Motor neuron (in vitro differentiated cells): Measurements from ENCODE around the gene COPE. TPM values are rescaled to one million over a fixed set of nuclear protein-coding genes. Genes with fewer than 3 reads are reported as not detected.
"Not testable (repeated sequence)": the region's sequence is repeated elsewhere in the genome, so short reads cannot be mapped to it uniquely, and the experiment has no call there.

Source experiments
- ATAC-seq, 8 experiments: fragments of 200-7000 bp; cut with Tn5 transposase; replicated peaks in 6 of 8; 2 replicates each; pipeline ENCODE4 v1.8.0; 2021; ENCODE audit warnings: mild to moderate bottlenecking in 8 of 8, moderate library complexity in 8 of 8
- H3K27ac ChIP-seq, 2 donors: fragments of 250-450 bp; sonication (Bioruptor Pico); 2 replicates each; pipeline ENCODE4 v1.9.0; 2021; ENCODE audit warnings: antibody characterized with exemption in 2 of 2, mild to moderate bottlenecking in 2 of 2, moderate library complexity in 1 of 2
- H3K4me1 ChIP-seq, 2 donors: fragments of 250-450 bp; sonication (Bioruptor Pico); replicated peaks in 1 of 2; 2 replicates each; pipeline ENCODE4 v1.6.1; 2021; ENCODE audit warnings: antibody characterized with exemption in 2 of 2, mild to moderate bottlenecking in 2 of 2, moderate library complexity in 1 of 2
- H3K4me3 ChIP-seq, 5 donors: fragments of 250-450 bp; sonication (Bioruptor Pico); 2 replicates each; pipeline ENCODE4 v1.9.0; 2021; ENCODE audit warnings: antibody characterized with exemption in 5 of 5, mild to moderate bottlenecking in 5 of 5, moderate library complexity in 4 of 5
- WGBS, 10 experiments: fragments of 450-650 bp; shearing (Covaris generic); methylation state at CpG; one replicate each; pipeline ENCODE4 v1.0.0; 2022; 5-methylcytosine and 5-hydroxymethylcytosine counted together
- in situ Hi-C, 9 experiments: fragments of 400-800 bp; cut with MboI; loops; one replicate each; pipeline ENCODE4 v1.15.0; 2021; ENCODE audit warnings: low sequenced_read_pairs in 9 of 9, low pct_unique_long_range_greater_than_20kb in 2 of 9; ENCODE audit not compliant: unreplicated experiment in 9 of 9
- total RNA-seq, 8 experiments: library from RNA; unstranded; fragments of 300-600 nt; gene quantifications; 2 replicates each; pipeline versions ENCODE4 v1.2.3 to v1.2.4, GENCODE V29; 2022

The COPE gene
- total RNA-seq, result 100 to 1,000 TPM; 151 to 208 (median 173) TPM

DNA sequence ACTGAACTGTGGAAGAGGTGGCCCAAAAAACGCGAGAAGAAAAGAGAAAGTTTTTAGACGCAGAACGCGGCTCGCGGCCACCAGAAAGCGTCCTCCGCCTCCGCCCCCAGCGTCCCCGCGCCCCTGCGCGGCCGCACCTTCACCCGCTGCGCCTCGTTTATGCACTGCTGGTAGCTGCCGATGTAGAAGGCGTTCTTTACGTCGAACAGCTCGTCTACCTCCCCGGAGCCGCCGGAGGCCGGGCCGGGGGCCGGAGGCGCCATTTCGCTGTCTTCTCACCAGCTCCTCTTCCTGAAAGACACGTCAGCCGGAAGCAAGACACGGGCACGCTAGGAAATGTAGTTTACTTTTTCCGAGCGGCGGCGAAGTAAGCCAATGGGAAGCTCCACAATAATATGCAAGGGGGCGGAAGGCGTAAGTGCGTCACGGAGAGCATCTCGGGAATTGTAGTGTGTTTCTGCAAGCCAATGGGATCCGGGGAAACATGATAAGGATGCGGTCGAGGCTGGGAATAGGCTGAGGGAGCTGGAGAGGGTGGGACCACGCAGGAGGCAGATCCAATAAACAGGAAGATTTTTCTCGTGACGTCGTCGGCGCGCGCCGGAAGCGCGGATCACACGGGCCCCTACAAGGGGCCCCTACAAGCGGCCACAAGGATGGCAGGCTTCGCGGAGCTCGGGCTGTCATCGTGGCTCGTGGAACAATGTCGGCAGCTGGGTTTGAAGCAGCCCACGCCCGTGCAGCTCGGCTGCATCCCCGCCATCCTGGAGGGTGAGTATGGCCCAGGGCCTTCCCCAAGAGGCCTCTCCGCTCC lies at the start of gene COPE, which contains the start of gene DDX49:
Gene COPE, minus strand, starts transcription at position 302 of the 814 bp plus-strand sequence. Its CDS starts 39 bp downstream, at position 263.
Gene DDX49, plus strand, starts transcription at position 630 of the 814 bp plus-strand sequence. Its CDS starts 27 bp downstream, at position 657.
- Histone ChIP-seq H3K4me3 (peak within 1 kb of the TSS; percentile 86 to 97 (median 93)), H3K4me1 (peaks cover 17 to 18% of the 10 kb centered on the region in 2 donors), H3K27ac (peak within 1 kb of the TSS; percentile 89 to 98)
- in situ Hi-C loops, result no loop called here
- peak; percentile 93 to 99 (median 98) for ATAC-seq
- 0 to 6% (median 0%) methylated on average over 1 to 31 of the region's 72 CpGs; no CpG with 5 or more reads in 2 of the 10 experiments for WGBS, 10 experiments

DNA sequence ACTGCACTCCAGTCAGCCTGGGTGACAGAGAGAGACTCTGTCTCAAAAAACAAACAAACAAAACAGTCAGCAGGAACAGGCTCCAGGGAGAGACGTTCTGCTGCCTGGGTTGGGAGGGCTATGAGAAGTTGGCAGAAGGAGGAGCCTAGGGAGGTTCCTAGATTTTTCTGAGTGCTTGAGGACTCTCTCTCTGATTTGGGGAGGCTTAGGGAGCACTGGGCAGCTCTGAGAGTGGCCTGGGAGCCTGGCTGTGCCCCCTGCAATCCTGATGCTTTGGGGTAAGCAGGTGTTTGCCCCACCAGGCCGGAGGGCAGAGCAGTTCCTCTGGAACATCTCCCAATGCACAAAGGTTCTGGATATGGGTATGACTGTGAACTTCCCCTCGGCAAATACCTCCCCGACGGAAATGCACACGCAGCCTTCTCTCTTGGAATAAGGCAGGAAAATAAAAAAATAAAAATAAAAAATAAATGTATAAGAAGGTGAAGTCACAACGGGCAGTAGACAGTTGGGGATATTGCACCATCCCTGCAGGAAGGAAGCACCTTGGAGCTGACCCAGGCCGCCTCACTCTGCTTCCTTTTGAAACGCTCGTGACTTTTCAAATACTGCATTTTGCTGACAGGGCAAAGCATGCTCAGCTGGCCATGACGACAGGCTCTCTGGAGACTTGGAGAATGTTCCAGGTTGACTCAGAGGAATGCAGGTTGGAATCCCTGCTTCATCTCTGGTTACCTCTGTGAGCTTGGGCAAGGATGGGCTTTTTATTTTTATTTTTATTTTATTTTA lies 48.4 kb upstream of the COPE start:
- no peaks in the 10 kb centered on the region for H3K4me1 ChIP-seq
- WGBS, 10 experiments, result 0 to 100% (median 73%) methylated on average over 1 to 11 of the region's 11 CpGs; no CpG with 5 or more reads in 1 of the 10 experiments
- ATAC-seq, result peak in 1 of 8 experiments; percentile 38
- no peak overlapping the region for H3K4me3 ChIP-seq
- no peak overlapping the region for H3K27ac ChIP-seq
- in situ Hi-C loops, result no loop called here

DNA sequence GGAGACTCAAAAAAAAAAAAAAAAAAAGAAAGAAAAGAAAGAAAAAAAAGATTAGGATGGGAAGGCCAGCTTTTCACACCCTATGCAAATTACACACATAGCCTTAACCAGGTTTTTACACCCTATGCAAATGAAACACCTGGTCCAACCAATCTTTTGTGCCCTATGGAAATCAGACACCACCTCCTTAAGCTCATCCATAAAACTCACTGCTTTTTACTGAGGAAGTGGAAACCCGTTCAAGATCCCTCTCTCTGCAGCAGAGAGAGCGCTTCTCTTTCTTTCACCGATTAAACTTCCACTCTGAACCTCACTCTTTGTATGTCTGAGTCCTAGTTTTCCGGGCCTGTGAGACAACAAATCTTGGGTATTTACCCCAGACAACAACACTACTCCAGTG lies 47.1 kb upstream of the COPE start:
- in situ Hi-C loops, result no loop called here
- ATAC-seq, result peak in 2 of 8 experiments; percentile 47 to 78
- no peak overlapping the region for H3K27ac ChIP-seq
- 14 to 80% (median 43%) methylated on average over 1 to 4 of the region's 4 CpGs; no CpG with 5 or more reads in 2 of the 10 experiments for WGBS, 10 experiments
- H3K4me3 ChIP-seq, result no peak overlapping the region
- no peaks in the 10 kb centered on the region for H3K4me1 ChIP-seq

DNA sequence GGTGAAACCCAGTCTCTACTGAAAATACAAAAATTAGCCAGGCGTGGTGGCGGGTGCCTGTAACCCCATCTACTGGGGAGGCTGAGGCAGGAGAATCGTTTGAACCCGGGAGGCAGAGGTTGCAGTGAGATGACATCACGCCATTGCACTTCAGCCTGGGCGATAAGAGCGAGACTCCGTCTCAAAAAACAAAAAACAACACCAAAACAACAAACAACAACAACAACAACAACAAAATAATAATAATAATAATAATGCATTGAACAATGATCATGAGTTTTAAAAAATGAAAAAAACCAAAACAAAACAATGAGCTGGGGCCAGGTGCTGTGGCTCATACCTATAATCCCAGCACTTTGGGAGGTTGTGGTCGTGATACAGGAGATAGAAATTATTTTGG lies 44.9 kb upstream of the COPE start:
- in situ Hi-C loops, result no loop called here
- Histone ChIP-seq H3K27ac (no peak overlapping the region), H3K4me3 (no peak overlapping the region), H3K4me1 (no peaks in the 10 kb centered on the region)
- no peak for ATAC-seq
- WGBS, 10 experiments, result 52 to 100% (median 84%) methylated on average over 3 to 8 of the region's 9 CpGs

DNA sequence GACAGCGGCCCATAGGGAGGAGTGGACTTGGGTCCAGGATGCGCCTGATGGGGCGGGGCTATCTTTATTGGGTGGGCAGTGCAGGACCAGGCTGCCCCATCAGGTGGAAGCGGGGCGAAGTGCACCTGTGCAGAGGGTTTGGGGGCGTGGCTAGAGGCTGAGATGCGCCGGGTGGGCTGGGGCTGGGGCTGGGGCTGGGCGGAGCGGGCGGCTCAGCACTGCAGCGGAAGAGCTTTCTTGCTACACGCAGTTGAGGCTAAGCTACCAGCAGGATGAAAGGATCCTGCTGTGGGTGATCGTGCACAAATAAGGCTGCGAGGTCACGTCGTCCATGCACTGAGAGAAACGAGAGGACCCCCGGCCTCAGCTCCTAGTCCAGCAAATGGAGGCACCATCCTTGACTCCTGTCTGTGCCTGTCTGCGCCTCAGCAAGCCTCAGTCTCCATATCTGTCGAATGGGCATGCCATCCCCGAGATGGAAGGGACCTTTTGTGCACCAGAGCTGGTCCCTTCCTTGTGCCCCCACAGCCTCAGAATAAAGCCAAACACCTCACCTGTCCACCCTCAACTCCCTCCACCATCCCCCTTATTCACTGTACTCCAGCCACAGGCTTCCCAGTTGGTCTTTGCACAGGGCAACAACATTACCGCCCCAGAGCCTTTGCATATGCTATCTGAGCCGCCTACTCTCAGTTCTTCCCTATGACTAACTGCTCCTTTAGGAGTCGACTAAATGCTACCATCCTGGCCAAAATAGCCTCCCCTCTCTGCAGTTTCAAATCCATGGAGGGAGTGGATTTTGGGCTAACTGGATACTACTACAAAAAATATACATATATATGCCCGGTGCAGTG lies 42.8 kb upstream of the COPE start:
- ATAC-seq, result peak in 3 of 8 experiments; percentile 30 to 54 (median 49)
- in situ Hi-C loops, result no loop called here
- H3K4me1 ChIP-seq, result no peaks in the 10 kb centered on the region
- 22 to 80% (median 31%) methylated on average over 1 to 10 of the region's 26 CpGs; no CpG with 5 or more reads in 4 of the 10 experiments for WGBS, 10 experiments
- H3K4me3 ChIP-seq, result no peak overlapping the region
- H3K27ac ChIP-seq, result no peak overlapping the region

DNA sequence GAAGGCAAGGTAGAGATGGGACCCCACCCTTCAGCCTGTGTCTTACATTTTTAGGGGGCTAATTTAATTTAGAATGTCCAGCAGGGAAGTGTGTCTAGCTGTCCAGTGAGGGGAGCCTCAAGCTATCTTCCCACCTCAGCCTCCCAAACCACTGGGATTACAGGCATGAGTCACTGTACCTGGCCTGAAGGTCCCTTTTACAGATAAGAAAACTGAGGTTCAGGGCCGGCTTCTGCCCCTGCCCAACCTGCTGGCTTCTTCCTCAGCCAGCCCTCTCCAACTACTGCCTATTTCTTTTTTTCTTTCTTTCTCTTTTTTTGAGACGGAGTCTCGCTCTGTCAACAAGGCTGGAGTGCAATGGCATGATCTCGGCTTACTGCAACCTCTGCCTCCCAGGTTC lies 41.2 kb upstream of the COPE start:
- ATAC-seq, result no peak
- no peak overlapping the region for H3K4me3 ChIP-seq
- no peak overlapping the region for H3K27ac ChIP-seq
- no peaks in the 10 kb centered on the region for H3K4me1 ChIP-seq
- 60 to 100% (median 84%) methylated on average over 1 to 4 of the region's 4 CpGs; no CpG with 5 or more reads in 3 of the 10 experiments for WGBS, 10 experiments
- in situ Hi-C loops, result no loop called here

DNA sequence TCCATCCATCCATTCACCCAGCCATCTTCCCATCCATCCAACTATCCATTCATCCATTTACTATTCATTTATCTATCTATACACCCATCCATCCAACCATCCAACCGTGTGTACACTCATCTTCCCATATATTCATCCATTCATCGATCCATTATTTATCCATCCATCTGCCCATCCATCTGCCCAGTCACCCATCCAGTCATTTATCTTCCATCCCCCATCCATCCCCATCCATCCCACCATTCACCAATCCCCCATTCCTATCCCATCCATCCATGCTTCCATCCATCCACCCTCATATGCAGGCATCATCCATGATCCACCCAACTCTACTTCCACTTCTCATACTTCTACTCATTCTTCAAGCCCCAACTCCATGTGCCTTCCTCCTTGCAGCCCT lies 35.9 kb upstream of the COPE start:
- Histone ChIP-seq H3K27ac (no peak overlapping the region), H3K4me1 (no peaks in the 10 kb centered on the region), H3K4me3 (no peak overlapping the region)
- 64 to 90% (median 76%) methylated on average over 1 to 2 of the region's 2 CpGs; no CpG with 5 or more reads in 4 of the 10 experiments for WGBS, 10 experiments
- in situ Hi-C loops, result no loop called here
- no peak for ATAC-seq

DNA sequence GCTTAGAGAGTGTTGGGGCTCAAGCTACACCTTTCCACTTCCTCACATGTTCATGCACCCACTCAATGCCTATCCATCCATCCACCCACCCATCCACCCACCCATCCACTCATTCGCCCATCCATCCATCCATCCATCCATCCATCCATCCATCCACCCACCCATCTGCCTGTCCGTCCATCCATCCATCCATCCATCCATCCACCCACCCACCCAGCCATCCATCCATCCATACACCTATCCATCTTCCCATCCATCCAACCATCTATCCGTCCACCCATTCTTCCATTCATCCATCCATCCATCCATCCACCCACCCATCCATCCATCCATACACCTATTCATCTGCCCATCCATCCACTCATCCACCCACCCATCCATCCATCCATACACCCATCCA lies 34.9 kb upstream of the COPE start:
- WGBS, 10 experiments, result 50 to 73% (median 57%) methylated on average over 1 to 2 of the region's 3 CpGs; no CpG with 5 or more reads in 5 of the 10 experiments
- Histone ChIP-seq H3K4me1 (no peaks in the 10 kb centered on the region), H3K27ac (no peak overlapping the region), H3K4me3 (no peak overlapping the region)
- in situ Hi-C loops, result no loop called here
- no peak for ATAC-seq

DNA sequence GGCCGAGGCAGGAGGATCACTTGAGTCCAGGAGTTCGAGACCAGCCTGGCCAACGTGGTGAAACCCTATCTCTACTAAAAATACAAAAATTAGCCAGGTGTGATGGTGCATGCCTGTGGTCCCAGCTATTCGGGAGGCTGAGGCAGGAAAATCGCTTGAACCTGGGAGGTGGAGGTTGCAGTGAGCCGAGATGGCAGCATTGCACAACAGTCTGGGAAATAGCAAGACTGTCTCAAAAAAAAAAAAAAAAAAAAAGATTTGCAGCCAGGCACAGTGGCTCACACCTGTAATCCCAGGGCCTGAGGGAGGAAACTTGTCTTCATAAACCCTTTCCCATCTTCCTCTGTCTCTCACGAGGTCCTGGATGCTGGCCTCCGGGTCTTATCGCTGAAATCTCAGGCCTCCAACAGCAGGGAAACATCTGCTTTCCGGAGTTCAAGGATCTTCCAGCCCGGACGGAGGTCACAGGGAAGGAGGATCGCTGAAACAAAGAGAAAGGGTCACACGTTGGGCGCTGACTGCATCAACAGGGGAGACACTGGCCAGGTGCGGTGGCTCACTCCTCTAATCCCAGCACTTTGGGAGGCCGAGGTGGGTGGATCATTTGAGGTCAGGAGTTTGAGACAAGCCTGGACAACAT lies 33.3 kb upstream of the COPE start:
- ATAC-seq, H3K4me1 ChIP-seq, in situ Hi-C loops, H3K4me3 ChIP-seq, H3K27ac ChIP-seq: not testable (repeated sequence)
- WGBS, 10 experiments, result 40 to 77% (median 66%) methylated on average over 1 to 13 of the region's 17 CpGs; no CpG with 5 or more reads in 4 of the 10 experiments

DNA sequence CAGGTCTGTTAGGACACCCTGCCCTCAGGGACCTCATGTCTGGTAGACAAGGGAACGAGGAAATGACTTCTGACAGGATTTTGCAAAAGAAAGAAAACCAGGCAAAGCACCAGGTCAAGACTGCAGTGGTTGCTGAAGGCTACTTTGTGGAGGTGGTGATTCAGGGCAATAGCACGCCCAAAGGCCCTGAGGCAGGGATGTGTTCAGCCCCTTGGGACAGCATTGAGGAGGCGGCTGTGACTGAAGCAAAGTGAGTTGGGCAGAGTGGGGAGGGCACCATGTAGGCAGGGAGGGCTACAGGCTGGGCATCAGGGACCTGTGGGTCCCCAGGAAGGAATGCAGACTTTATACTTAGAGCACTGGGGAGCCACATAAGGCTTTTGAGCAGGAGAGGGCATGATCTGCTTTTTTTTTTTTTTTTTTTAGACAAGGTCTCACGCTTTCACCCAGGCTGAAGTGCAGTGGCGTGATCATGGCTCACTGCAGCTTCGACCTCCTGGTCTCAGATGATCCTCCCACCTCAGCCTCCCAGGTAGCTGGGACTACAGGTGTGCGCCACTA lies 32.6 kb upstream of the COPE start:
- Histone ChIP-seq H3K4me1 (no peaks in the 10 kb centered on the region), H3K4me3 (no peak overlapping the region), H3K27ac (no peak overlapping the region)
- peak in 2 of 8 experiments; percentile 68 to 72 for ATAC-seq
- WGBS, 10 experiments, result 50 to 100% (median 80%) methylated on average over 1 to 3 of the region's 7 CpGs; no CpG with 5 or more reads in 3 of the 10 experiments
- in situ Hi-C loops, result no loop called here

DNA sequence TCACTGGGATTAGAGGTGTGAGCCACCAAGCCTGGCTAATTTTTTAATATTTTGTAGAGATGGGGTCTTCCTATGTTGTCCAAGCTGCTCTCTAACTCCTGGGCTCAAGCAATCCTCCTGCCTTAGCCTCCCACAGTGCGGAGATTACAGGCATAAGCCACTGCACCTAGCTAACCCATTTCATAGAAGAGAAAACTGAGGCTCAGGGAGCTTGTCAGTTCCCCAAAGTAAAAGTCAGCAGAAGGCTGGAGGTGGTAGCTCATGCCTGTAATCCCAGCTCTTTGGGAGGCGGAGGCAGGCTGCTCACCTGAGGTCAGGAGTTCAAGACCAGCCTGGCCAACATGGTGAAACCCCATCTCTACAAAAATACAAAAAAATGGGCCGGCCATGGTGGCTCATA lies 30.7 kb upstream of the COPE start:
- no peak for ATAC-seq
- 40 to 100% (median 88%) methylated on average over 1 to 3 of the region's 3 CpGs; no CpG with 5 or more reads in 5 of the 10 experiments for WGBS, 10 experiments
- H3K4me1 ChIP-seq, result no peaks in the 10 kb centered on the region
- no peak overlapping the region for H3K4me3 ChIP-seq
- in situ Hi-C loops, result no loop called here
- H3K27ac ChIP-seq, result no peak overlapping the region

DNA sequence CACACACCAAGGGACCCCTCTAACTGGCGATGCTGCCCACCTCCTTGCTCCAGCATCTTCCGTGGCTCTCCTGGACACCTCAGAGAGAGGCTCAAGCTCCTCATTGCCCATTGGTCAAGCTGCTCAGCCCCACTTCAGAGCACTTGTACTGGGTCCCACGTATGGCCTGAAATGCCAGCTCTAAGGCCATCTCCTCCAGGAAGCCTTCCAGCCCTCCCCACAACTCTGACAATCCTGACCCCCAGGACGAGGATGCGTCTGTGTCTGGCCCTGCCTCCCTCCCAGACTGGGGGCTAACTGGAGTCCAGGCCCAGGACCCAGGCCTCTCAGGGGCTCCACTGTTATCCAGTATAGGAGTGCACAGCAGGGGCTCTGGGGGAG lies 29.8 kb upstream of the COPE start:
- in situ Hi-C loops, result no loop called here
- H3K27ac ChIP-seq, result no peak overlapping the region
- H3K4me1 ChIP-seq, result no peaks in the 10 kb centered on the region
- no peak for ATAC-seq
- WGBS, 10 experiments, result 90% methylated on average over 2 of the region's 5 CpGs; no CpG with 5 or more reads in 9 of the 10 experiments
- no peak overlapping the region for H3K4me3 ChIP-seq
